SU-DHL-6 (cell line): ENCODE results near the gene TBC1D9B.

Experiments
- H2AFZ ChIP-seq: fragments of 200-600 bp; sonication (generic); 2 replicates; pipeline ENCODE4 v1.6.1; 2014; ENCODE audit warnings: low read depth, mild to moderate bottlenecking, moderate library complexity, mixed read lengths, antibody characterized with exemption, low read length; ENCODE audit not compliant: severe bottlenecking
- H3F3A ChIP-seq: fragments of 200-600 bp; shearing (Covaris generic); 2 replicates; pipeline ENCODE4 v1.6.0; 2016; ENCODE audit warnings: antibody characterized with exemption, mild to moderate bottlenecking; ENCODE audit not compliant: insufficient read depth
- H3K27ac ChIP-seq: fragments of 200-600 bp; sonication (generic); 2 replicates; pipeline ENCODE4 v1.5.1; 2016; ENCODE audit warnings: low read depth, mild to moderate bottlenecking, low read length, moderate library complexity, mixed read lengths
- H3K27me3 ChIP-seq: fragments of 200-600 bp; sonication (generic), shearing (Covaris generic); 2 replicates; pipeline ENCODE4 v1.6.0; 2014; ENCODE audit warnings: mild to moderate bottlenecking, low read length
- H3K36me3 ChIP-seq: fragments of 200-600 bp; sonication (generic); 2 replicates; pipeline ENCODE4 v1.6.1; 2014; ENCODE audit warnings: mild to moderate bottlenecking, low read length, mixed read lengths
- H3K4me2 ChIP-seq: fragments of 300-600, 200-600 bp; shearing (Covaris generic), sonication (generic); 2 replicates; pipeline ENCODE4 v1.6.0; 2014; ENCODE audit warnings: low read length, low read depth, mild to moderate bottlenecking; ENCODE audit not compliant: poor library complexity, severe bottlenecking
- H3K4me3 ChIP-seq: fragments of 200-600 bp; sonication (generic); 2 replicates; pipeline ENCODE4 v1.5.1; 2014; ENCODE audit warnings: antibody characterized with exemption, low read length, mild to moderate bottlenecking, mixed read lengths; ENCODE audit not compliant: insufficient read depth, poor library complexity, severe bottlenecking
- H3K79me2 ChIP-seq: fragments of 200-600 bp; sonication (generic); 2 replicates; pipeline ENCODE4 v1.6.1; 2014; ENCODE audit warnings: mild to moderate bottlenecking, low read length, moderate library complexity; ENCODE audit not compliant: insufficient read depth
- H3K9ac ChIP-seq: fragments of 200-600 bp; sonication (generic); 2 replicates; pipeline ENCODE4 v1.7.0; 2014; ENCODE audit warnings: mild to moderate bottlenecking, low read length
- H3K9me2 ChIP-seq: fragments of 200-600 bp; sonication (generic); replicated peaks from 2 replicates; pipeline ENCODE4 v1.6.1; 2014; ENCODE audit warnings: low read length; ENCODE audit not compliant: insufficient read depth
- H3K9me3 ChIP-seq: fragments of 200-600 bp; sonication (generic); 2 replicates; pipeline ENCODE4 v1.6.1; 2014; ENCODE audit warnings: low read length, mixed read lengths; ENCODE audit not compliant: insufficient read depth
- H4K20me1 ChIP-seq: fragments of 200-600 bp; sonication (generic); 2 replicates; pipeline ENCODE4 v1.6.1; 2014; ENCODE audit warnings: low read depth, mild to moderate bottlenecking, antibody characterized with exemption, low read length, moderate library complexity, mixed read lengths
- CTCF ChIP-seq: fragments of 200-600 bp; sonication (generic); IDR thresholded peaks from one replicate; pipeline ENCODE4 v1.5.1; 2017; ENCODE audit warnings: antibody characterized with exemption, mild to moderate bottlenecking, low read length, moderate library complexity; ENCODE audit not compliant: insufficient read depth, poor library complexity, severe bottlenecking
- EZH2phosphoT487 ChIP-seq: fragments of 200-600 bp; sonication (generic), shearing (Covaris generic); conservative IDR thresholded peaks from 2 replicates; pipeline ENCODE4 v1.6.1; 2018; ENCODE audit warnings: mild to moderate bottlenecking, antibody characterized with exemption, low read length, moderate library complexity, mixed read lengths

The TBC1D9B gene

GRCh38 chr5:179879003-179879689, 28.6 kb downstream of the TBC1D9B start:
- no peaks in the 10 kb centered on the region; the same call in 1 of the 2 replicates for H3F3A ChIP-seq
- no peaks in the 10 kb centered on the region for H3K9me2 ChIP-seq
- peaks cover 12% of the 10 kb centered on the region for H3K36me3 ChIP-seq
- H4K20me1 ChIP-seq = no peaks in the 10 kb centered on the region
- H3K27ac ChIP-seq = no peak overlapping the region
- no peaks in the 10 kb centered on the region for H3K79me2 ChIP-seq
- no peak overlapping the region for H3K9ac ChIP-seq
- no peak for TF ChIP-seq CTCF
- TF ChIP-seq EZH2phosphoT487 = no peak
- H2AFZ ChIP-seq = no peak overlapping the region
- H3K27me3 ChIP-seq = no peaks in the 10 kb centered on the region
- peaks cover 19% of the 10 kb centered on the region; the same call in 1 of the 2 replicates for H3K9me3 ChIP-seq
- H3K4me3 ChIP-seq = no peak overlapping the region
- H3K4me2 ChIP-seq = no peak overlapping the region

- no peaks in the 10 kb centered on the region for H3K79me2 ChIP-seq
- H3F3A ChIP-seq = no peaks in the 10 kb centered on the region; the same call in 1 of the 2 replicates
- no peak overlapping the region for H3K9ac ChIP-seq
- H3K4me3 ChIP-seq = no peak overlapping the region
- H3K27me3 ChIP-seq = no peaks in the 10 kb centered on the region
- H3K36me3 ChIP-seq = peaks cover 5% of the 10 kb centered on the region
- peaks cover 12% of the 10 kb centered on the region; the same call in 1 of the 2 replicates for H3K9me3 ChIP-seq
- no peak overlapping the region for H3K4me2 ChIP-seq
- H2AFZ ChIP-seq = no peak overlapping the region
- no peaks in the 10 kb centered on the region for H3K9me2 ChIP-seq
- no peak overlapping the region for H3K27ac ChIP-seq
- H4K20me1 ChIP-seq = no peaks in the 10 kb centered on the region
- TF ChIP-seq CTCF = no peak
- TF ChIP-seq EZH2phosphoT487 = no peak
Observed at GRCh38 chr5:179878222-179879002, 29.3 kb downstream of the TBC1D9B start.

- Histone ChIP-seq H3K79me2 (no peaks in the 10 kb centered on the region), H3K27ac (no peak overlapping the region), H4K20me1 (no peaks in the 10 kb centered on the region), H3K4me2 (no peak overlapping the region), H3K27me3 (no peaks in the 10 kb centered on the region), H3K9ac (no peak overlapping the region), H3F3A (no peaks in the 10 kb centered on the region), H3K36me3 (no peaks in the 10 kb centered on the region), H3K9me2 (no peaks in the 10 kb centered on the region), H2AFZ (no peak overlapping the region), H3K9me3 (no peaks in the 10 kb centered on the region), H3K4me3 (no peak overlapping the region)
- no peak for TF ChIP-seq EZH2phosphoT487
- no peak for TF ChIP-seq CTCF
Observed at GRCh38 chr5:179876610-179876952, 31.1 kb downstream of the TBC1D9B start.
